GM13976 (cell line): ENCODE results near the gene OBP2A.

Experiments used
- DNase-seq: peaks from one replicate; pipeline ENCODE4 v3.0.0; 2012; ENCODE audit warnings: low spot score
- in situ Hi-C: fragments of 300-500 bp; cut with MboI; formaldehyde crosslinking; loops from one replicate; pipeline ENCODE4 v1.12.0; 2022; ENCODE audit warnings: low sequenced_read_pairs, mixed read lengths, inconsistent platforms; ENCODE audit not compliant: unreplicated experiment
- TF ChIP-seq, protein P1 (sequence below): IDR thresholded peaks from 2 replicates; pipeline ENCODE4 v1.5.1; 2012; ENCODE audit warnings: borderline replicate concordance, mild to moderate bottlenecking; ENCODE audit not compliant: insufficient read depth; ENCODE audit errors: extremely low read depth, missing control alignments, control extremely low read depth

OBP2A gene

GRCh38 chr9:135502168-135502872 is 43.6 kb upstream of the OBP2A start:
- TF ChIP-seq, protein P1, sequence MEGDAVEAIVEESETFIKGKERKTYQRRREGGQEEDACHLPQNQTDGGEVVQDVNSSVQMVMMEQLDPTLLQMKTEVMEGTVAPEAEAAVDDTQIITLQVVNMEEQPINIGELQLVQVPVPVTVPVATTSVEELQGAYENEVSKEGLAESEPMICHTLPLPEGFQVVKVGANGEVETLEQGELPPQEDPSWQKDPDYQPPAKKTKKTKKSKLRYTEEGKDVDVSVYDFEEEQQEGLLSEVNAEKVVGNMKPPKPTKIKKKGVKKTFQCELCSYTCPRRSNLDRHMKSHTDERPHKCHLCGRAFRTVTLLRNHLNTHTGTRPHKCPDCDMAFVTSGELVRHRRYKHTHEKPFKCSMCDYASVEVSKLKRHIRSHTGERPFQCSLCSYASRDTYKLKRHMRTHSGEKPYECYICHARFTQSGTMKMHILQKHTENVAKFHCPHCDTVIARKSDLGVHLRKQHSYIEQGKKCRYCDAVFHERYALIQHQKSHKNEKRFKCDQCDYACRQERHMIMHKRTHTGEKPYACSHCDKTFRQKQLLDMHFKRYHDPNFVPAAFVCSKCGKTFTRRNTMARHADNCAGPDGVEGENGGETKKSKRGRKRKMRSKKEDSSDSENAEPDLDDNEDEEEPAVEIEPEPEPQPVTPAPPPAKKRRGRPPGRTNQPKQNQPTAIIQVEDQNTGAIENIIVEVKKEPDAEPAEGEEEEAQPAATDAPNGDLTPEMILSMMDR, result no peak
- in situ Hi-C loops, result no loop called here
- no peak for DNase-seq

DNA sequence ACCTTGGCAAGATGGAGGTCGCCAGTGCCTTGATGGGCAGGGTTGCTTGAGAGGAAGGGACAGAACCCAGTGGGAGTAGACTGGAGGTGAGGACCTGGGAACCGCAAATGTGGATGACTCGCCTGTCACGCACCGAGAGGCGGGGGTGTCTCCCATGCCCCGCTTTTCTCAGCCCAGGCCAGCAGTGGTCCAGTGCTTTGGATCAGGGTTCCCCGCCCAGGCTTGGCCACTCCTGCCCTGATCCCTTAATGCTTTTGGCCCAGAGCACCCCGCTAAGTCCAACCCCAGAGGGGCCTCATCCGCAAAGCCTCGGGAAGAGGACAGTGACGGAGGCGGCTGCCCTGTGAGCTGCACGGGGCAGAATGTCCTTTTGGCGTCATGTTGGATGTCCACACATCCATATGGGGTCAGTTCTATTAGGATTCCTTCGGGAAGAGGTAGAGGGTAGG is 43.0 kb upstream of the OBP2A start:
- TF ChIP-seq, protein P1, result no peak
- in situ Hi-C loops, result no loop called here

GRCh38 chr9:135503371-135504261 is 42.3 kb upstream of the OBP2A start:
- TF ChIP-seq, protein P1, result no peak
- in situ Hi-C loops, result no loop called here
- DNase-seq, result no peak

More for the DNA sequence above, 43.0 kb upstream of the OBP2A start:
- DNase-seq, result no peak

- DNase-seq, result peak; percentile 80
- TF ChIP-seq, protein P1, result peak; percentile 87
- in situ Hi-C loops, result no loop called here
Observed at GRCh38 chr9:135504262-135505243, 41.4 kb upstream of the OBP2A start.

GRCh38 chr9:135505406-135506187 is 40.3 kb upstream of the OBP2A start:
- no peak for DNase-seq
- in situ Hi-C loops, result no loop called here
- TF ChIP-seq, protein P1, result no peak
